Measurements from ENCODE around the gene GNAI1. TPM values are rescaled to one million over a fixed set of nuclear protein-coding genes. Genes with fewer than 3 reads are reported as not detected.

Gene GNAI1
- 13.7 TPM for total RNA-seq
- long read RNA-seq, full-length matches to known transcripts: 38 of 41 reads
- long read RNA-seq, partial matches to known transcripts: 2 of 41 reads
- long read RNA-seq, other reads (novel, unspliced or antisense): 1 of 41 reads

DNA sequence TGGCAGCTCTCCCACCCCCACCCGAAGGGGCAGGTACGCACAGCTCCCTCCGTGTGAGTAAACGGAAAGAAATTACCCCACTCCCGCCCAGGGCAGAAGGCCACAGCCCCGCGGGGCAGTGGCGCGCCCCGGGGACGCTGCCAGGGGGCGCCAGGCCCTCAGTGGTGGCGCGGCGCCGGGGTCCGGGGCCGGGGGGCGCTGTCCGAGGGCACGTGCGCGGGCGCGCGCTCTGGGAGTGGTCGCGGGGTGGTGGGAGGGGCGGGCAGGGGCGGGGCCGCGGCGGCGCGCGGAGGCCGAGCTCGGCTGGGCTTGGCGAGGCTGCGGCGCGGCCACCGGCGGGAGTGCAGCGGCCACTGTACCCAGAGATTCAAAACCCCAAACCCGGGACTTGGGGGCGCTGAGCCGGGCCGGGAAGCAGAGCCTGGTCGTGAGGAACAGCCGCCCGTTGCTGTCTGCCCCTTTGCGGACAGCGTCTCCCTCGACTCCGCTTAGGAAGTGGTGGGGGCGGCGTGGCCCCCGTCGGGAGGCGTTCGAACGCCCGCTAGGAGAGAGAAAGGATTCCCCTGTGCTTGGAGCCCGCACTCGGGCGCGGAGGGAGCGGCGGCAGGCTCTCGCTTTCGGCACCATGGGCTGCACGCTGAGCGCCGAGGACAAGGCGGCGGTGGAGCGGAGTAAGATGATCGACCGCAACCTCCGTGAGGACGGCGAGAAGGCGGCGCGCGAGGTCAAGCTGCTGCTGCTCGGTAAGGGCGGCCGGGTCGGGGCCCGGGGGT is at the start of gene GNAI1:
Gene GNAI1, plus strand, starts transcription at position 296 of the 773 bp plus-strand sequence. Its CDS starts 330 bp downstream, at position 626.
- peak; percentile 93 for ATAC-seq
- intact Hi-C loops (cut with micrococcal nuclease): loop anchor here (10.0 kb wide), 1 partner anchor 140 kb away; no protein-coding TSS in a partner anchor
- peak; percentile 81 for DNase-seq

DNA sequence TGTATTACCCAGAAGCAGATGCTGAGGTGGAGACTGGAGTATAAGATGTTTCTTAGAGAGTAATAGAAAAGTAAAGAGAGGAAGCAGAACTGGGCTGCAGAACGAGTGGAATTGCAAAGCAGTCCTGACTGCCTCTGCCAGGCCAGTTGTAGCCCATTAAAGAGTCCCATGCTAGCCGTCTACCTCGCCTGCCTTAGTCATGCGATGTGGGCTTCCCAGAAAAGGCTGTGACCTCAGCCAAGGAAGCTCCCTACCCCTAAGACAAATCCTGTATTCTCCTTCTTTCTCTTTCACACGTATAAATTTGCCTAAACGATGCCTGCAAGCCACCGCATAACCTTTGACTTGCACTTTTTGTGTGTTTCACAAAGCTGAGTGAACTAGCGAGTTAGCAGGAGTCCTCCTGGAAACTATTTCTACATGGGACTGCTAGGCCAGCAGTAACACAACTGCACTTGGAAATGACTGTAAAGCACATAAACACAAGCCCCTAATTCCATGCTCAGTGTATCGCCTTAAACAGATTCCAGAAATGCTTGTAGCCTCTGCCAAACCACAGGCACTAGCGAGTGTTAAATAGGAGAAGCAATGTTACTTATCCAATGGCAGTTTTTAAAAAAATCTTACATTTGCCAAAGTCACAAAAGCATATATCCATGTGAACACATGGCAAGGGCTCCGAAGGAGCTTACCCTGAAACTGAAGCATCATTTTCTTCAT is 47.4 kb upstream of the GNAI1 start:
- no peak for DNase-seq
- ATAC-seq: no peak
- intact Hi-C loops (cut with micrococcal nuclease): no loop called here

DNA sequence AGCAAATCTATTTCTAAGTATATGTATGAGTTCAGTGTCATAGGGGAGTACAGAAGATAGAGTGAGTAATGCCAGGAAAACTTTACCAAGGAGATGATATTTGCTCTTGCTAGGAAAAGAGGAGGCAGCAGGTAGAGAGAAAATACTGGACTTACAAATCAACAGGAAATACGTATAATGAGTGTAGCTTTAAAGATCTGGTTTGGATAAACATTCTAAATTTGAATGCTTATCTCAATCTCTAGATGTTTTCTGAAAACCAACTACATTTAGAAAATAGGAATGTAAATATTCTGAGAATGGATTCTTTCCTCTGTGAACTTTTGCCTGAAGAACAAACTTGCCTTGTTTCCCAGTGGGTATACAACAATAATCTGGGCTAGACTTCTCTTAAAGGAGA is 46.9 kb upstream of the GNAI1 start:
- intact Hi-C loops (cut with micrococcal nuclease): no loop called here
- no peak for DNase-seq
- no peak for ATAC-seq

DNA sequence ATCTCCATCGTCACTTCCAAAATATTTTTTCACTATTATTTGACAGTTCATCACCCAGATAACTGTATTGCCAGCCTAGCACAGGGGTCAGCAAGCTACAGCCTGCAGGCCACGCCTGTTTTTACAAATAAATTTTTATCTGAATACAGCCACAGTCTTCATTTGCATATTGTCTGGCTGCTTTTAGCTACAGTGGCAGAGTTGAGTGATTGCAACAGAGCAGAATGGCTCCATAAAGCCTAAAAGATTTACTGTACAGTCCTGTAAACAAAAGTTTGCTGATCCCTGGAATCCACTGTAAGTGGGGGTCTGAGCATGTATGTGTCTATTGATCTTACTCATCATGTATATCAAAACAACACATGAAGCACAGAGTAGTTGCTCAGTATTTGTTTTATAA is 45.9 kb upstream of the GNAI1 start:
- ATAC-seq: no peak
- intact Hi-C loops (cut with micrococcal nuclease): no loop called here

DNA sequence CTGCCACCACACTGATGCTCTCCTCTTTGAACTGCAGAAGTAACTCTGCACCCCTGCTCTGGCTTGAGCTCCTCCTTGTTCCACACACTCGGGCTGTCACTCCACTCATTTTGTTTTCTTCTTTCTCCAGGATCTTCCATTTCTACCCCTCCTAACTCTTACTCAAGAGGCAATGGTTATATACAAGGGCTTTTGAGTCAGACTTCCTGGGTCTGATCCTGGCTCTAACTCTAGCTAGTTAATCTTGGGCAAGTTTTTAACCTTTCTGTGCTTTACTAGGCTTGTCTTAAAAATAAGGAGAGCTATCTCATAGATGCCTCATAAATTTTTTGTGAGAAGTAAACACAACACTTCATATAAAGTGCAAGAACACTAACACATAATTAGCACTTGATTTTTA is 45.3 kb upstream of the GNAI1 start:
- intact Hi-C loops (cut with micrococcal nuclease): no loop called here
- no peak for ATAC-seq
- no peak for DNase-seq

More for the DNA sequence above, 45.9 kb upstream of the GNAI1 start:
- no peak for DNase-seq

DNA sequence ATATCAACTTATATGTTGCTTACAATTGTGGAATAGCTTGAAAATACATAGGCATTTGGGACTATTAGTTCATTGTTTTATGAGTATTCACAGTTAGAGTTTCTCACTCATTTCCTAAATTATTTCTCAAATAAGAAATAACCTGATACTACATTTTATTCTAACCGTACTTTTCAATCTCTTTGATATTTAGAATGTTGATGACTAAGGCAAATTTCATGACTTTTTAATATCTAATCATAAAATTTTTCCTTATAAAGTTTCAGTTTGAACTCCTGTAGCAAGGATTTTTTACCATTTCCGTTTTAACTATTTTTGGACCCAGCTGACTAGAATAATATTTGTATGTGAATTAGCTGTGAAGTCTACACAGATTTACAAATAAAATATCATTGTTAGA is 41.3 kb upstream of the GNAI1 start:
- intact Hi-C loops (cut with micrococcal nuclease): loop anchor here (10.0 kb wide), 1 partner anchor 301 kb away; no protein-coding TSS in a partner anchor
- no peak for DNase-seq
- ATAC-seq: no peak

DNA sequence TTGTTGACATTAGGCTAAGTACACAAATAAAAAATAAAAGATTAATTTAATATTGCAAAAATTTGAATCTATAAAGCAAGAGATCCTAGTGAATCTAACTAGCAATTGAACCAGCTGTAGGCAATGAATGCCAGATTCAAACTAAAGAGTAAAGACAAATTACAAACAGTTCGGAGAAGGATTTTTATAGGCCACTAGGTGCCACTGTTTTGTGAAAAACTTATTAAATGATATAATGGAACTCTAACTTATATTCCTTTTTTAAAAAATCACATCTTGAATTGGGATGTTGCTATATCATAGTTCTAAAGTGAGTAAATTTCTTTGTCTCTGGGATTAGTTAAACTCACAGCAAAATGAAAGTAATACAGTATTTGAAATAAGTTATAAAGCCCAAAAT is 39.1 kb upstream of the GNAI1 start:
- ATAC-seq: no peak
- intact Hi-C loops (cut with micrococcal nuclease): loop anchor here (10.0 kb wide), 1 partner anchor 299 kb away; no protein-coding TSS in a partner anchor

DNA sequence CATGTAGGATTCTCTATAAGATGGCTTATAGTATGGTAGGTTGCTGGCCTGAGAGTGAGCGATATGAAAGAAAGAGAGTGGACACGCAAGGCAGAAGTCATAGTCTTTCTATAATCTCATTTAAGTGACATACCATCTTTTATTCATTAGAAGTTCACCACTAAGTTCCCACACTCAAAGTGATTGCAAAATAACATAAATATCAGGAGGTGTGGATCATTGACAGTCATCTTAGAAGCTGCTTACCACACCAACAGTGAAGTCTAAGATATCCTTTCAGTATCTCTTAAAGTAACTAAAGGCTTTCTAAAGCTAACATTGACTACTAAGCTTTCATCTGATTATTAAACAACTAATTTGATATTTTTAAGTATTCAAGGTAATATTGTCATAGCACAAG is 36.9 kb upstream of the GNAI1 start:
- intact Hi-C loops (cut with micrococcal nuclease): loop anchor here (10.0 kb wide), 1 partner anchor 297 kb away; no protein-coding TSS in a partner anchor
- ATAC-seq: no peak
- DNase-seq: no peak

More for the DNA sequence above, 39.1 kb upstream of the GNAI1 start:
- DNase-seq: no peak

DNA sequence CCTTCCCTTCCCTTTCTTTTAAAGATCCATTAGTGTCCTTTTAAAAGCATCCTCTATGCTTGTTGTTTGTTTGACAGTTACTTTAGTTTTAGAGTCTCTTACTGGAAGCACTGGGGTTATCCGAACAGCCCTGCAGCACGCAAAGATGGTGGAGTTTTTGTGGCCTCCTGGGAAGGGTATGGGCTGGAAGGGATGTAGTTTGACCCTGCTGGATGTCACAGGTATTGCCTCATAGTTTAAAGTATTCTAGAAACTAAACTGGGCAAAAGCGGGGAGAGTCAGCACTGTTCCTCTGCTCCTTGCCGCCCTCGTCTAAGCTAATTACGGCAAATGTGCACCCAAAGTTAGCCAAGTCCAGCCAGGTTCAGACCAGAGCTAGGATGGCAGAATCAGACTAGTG is 35.8 kb upstream of the GNAI1 start:
- ATAC-seq (no peak), DNase-seq (no peak)
- intact Hi-C loops (cut with micrococcal nuclease): loop anchor here (10.0 kb wide), 1 partner anchor 296 kb away; no protein-coding TSS in a partner anchor

DNA sequence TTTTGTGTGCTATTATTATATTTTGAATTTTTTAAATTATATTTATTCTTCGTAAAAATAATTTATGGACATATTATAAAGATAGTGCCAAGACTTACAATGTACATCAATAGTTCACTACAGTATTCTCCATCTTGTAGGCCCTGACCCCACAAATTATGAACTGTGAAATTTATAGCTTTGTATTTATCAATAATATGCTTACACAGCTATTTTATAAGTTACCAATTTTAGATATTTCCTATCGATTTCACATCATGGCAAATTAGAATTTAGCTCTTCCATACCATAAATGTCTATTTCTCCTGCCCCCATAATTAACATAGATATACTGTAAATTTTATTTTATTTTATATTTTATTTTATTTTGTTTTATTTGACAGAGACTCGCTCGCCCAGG is 34.4 kb upstream of the GNAI1 start:
- no peak for DNase-seq
- no peak for ATAC-seq
- intact Hi-C loops (cut with micrococcal nuclease): no loop called here

DNA sequence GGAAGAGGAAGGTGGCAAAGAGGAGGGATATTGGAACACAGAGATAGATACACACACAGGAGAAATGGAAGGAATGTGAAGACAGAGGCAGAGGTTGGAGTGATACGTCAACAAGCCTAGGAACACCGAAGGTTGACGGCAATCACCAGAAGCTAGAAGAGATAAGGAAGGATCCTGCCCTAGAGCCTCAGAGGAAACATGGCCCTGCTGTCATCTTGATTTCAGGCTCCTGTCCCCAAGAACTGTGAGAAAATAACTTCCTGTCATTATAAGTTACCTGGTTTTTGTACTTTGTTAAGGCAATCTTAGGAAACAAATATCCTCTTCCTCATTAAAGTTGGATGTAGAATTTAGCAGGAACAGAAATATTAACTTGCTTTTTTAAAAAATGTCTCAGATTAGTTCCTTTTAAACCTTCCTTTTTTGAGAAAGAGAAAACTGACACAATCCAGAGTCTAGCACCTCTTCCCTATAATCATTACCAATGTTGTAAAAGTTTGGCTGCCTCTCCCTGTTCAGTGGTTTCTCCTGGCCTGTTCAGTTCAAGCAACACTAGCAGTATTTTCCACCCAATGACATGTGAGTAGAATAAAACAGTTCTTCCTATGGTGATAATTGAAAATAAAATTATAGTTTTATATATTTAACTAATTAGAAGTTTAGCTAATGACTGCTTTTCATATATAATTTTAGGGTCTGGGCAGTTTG is 28.8 kb upstream of the GNAI1 start:
- intact Hi-C loops (cut with micrococcal nuclease): no loop called here
- ATAC-seq: no peak
- no peak for DNase-seq

DNA sequence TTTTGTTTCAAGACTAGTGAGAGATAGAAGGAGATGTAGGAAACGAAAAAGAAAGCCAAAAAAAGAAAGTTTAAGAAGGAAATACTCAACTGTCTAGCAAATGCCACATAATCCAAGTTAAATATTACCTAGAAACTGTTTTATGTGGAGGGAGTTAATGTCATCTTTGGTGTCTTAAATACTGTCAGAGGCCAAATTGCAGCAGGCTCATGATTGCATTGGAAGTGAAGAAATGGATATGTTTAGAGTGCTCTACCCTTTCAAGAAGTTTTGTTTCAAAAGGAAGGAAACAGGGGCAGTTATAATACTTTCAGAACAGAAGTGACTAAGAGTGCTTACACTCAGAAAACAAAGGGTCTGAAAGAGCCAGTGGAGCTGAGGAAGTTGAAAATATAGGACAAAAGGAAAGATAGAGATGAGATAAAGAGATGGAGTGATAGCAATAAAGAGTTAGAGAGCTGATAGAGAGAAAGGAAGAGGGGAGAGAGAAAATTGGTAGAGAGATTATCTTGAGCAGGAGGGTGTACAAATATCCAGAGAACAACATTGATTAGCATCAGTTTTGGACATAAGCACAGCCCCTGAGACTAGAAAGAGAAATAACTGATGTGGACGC is 28.0 kb upstream of the GNAI1 start:
- no peak for ATAC-seq
- no peak for DNase-seq
- intact Hi-C loops (cut with micrococcal nuclease): no loop called here

DNA sequence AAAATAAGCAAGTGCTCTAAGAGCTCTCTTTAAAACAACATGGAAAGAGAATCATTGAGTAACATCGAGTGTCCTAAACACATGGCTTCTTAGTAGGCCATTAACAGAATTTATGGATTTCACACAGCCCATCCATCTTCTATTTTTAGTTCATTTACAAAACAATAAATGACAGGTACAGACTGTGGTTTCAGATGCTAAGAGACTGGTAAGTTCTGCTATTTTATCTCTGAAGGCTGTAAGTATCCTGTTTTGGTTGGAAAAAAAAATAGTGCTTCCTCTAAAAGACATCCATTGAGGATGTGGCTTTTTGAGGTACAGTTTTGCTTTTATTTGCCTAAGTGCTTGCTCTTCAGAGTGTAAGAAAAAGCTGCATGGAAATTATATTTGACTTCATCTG is 27.4 kb upstream of the GNAI1 start:
- intact Hi-C loops (cut with micrococcal nuclease): no loop called here
- no peak for DNase-seq
- no peak for ATAC-seq

DNA sequence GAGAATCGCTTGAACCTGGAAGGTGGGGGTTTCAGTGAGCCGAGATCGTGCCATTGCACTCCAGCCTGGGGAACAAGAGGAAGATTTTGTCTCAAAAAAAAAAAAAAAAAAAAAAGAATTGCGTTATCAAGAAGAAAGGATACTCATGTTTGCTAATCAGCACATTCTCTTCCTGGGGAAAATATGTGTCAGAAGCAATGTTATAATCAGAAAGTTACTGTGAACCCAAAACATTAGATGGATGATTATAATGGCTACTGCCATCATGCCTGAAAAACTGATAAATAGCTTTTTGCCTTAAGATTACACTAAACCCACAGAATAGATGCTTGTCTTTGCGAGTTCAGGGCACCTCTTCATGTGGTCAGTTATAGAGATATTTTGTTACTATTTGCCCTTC is 24.3 kb upstream of the GNAI1 start:
- DNase-seq (no peak), ATAC-seq (no peak)
- intact Hi-C loops (cut with micrococcal nuclease): no loop called here

DNA sequence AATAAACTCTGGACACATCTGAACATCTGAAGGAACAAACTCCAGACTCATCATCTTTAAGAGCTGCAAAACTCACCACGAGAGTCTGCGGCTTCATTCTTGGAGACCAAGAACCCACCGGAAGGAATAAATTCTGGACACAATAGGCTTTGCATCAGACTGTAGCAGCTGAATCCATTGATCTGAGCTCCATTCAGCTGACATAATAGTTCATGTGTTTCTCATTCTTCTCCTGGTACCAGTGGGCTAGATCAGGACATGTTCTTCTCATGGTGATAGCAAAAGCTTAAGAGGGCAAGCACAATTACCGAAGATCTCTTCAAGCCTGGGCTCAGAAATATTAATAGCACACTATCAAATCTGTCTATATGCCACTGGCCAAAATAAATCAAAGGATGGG is 20.5 kb upstream of the GNAI1 start:
- ATAC-seq (no peak), DNase-seq (no peak)
- intact Hi-C loops (cut with micrococcal nuclease): no loop called here

DNA sequence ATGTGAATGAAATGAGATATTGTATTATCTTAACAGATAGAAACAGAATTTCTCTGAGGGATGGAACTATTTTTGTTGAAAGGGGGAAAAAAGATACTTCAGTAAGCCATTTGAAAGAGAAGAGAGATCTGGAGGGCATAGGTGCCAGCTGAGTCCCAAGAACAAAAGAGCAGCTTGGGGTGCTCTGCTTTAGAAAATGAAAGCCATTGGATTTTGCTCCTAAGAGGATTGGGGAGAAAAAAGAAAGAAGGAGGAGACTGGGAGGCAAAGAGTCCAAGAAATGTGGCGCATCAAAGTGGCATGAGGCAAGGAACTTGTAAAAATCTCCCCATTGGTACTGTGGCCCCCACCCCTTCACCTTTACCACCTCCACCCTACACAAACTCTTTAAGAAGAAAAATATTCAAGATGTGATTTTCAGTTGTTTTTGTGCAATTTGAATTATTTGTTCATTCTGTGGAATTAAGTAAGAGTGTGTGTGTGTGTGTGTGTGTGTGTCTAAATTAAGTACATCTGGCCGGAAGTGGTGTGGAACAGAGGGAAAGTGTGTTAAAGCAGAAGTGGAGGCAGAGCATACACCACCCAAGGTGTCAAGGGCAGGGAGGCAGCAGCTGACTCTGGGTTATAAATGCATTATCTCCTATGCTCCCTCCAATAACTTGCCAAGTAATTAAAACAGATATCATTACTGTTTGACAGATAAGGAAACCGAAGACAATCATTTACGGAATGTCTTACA is 9.9 kb upstream of the GNAI1 start:
- intact Hi-C loops (cut with micrococcal nuclease): no loop called here
- no peak for DNase-seq
- no peak for ATAC-seq

DNA sequence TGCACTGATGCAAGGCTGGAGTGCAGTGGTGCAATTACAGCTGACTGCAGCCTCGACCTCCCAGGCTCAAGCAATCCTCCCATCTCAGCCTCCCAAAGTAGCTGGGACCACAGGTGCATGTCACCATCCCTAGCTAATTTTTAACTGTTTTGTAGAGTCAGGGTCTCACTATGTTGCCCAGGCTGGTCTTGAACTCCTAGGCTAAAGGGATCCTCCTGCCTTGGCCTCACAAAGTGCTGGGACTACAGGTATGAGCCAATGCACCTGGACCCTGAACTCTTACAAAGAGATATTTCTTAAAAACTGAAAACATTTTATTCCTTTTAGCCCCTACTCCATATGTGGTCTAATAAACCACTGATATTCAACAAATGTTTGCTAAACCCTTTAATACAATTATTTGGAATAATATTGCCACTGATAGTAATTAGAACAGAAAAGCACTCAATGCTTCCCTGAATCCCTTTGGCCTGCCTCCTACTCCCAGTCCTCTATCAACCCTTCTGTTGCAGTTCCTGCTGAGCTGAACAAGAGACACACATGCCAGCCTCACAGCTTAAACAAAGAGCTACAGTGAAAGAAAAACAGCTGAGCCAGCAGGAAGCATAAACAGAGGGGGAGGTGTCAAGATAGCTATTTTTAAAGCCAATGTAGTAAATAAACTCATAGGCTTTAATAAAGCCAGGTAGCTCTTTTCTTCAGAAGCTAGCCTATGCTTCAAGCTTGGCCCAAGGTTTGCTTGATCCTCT is 7.0 kb upstream of the GNAI1 start:
- ATAC-seq (no peak), DNase-seq (no peak)
- intact Hi-C loops (cut with micrococcal nuclease): no loop called here

DNA sequence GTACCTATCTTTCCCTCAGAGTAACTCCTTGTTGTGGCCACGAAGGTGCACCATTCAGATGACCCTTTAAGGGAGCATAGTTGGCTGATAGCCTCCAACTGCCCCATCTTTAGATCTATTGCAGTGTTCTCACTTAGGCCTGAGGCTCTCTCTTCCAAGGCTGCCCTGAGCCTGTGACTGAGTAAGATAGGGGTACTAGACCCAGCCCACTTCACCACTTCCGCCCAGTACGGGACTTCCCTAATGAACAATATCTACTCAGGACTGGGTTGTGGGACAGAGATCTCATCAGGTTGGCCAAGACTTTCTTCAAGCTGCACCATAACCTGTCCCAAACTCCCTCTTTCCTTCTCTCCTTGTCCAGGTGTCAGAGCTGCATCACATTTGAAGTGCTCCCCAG is 5.7 kb upstream of the GNAI1 start:
- ATAC-seq (no peak), DNase-seq (no peak)
- intact Hi-C loops (cut with micrococcal nuclease): no loop called here

Data from left ventricle myocardium superior (tissue), 1 donor.